CD4-positive, CD25-positive, alpha-beta regulatory T cell (primary cell): ENCODE measurements around the gene PYROXD2. TPM values are rescaled to one million over a fixed set of nuclear protein-coding genes. Genes with fewer than 3 reads are reported as not detected.
A peak's percentile ranks its signal among the peaks of the same experiment; 100 is the strongest.

Experiments used
- ATAC-seq, 2 donors: fragments of 150-1000 bp; cut with Tn5 transposase; one replicate each; pipeline ENCODE4 v1.10.0; 2021; ENCODE audit warnings: low read depth in 2 of 2, moderate number of reproducible peaks in 2 of 2, moderate library complexity in 1 of 2
- DNase-seq, 3 donors: peaks; one replicate each; pipeline versions ENCODE4 v3.0.0 to v3.0.0-alpha.2; 2012 to 2022; ENCODE audit warnings: mixed read lengths in 1 of 3
- H3K27ac ChIP-seq: one replicate; pipeline ENCODE4 v1.7.0; 2013; ENCODE audit warnings: mild to moderate bottlenecking, low read length; ENCODE audit not compliant: insufficient read depth, poor library complexity, severe bottlenecking
- H3K27me3 ChIP-seq: one replicate; pipeline ENCODE4 v1.7.0; 2013; ENCODE audit warnings: low read length; ENCODE audit not compliant: control insufficient read depth, insufficient read depth
- H3K36me3 ChIP-seq: one replicate; pipeline ENCODE4 v1.7.0; 2013; ENCODE audit warnings: mild to moderate bottlenecking, low read length, moderate library complexity; ENCODE audit not compliant: control insufficient read depth, insufficient read depth
- H3K4me1 ChIP-seq: 2 replicates; pipeline ENCODE4 v1.7.0; 2013; ENCODE audit warnings: mild to moderate bottlenecking, low read length; ENCODE audit not compliant: insufficient read depth, control insufficient read depth, poor library complexity, severe bottlenecking
- H3K4me3 ChIP-seq: one replicate; pipeline ENCODE4 v1.7.0; 2013; ENCODE audit warnings: low read depth, mild to moderate bottlenecking, low read length, moderate library complexity
- H3K9me3 ChIP-seq, 2 experiments: 1 replicate in 1 of 2; 2 replicates in 1 of 2; pipeline ENCODE4 v1.7.0; 2013; ENCODE audit warnings: low read length in 2 of 2, mild to moderate bottlenecking in 1 of 2, moderate library complexity in 1 of 2; ENCODE audit not compliant: control insufficient read depth in 2 of 2
- H3K27ac Mint-ChIP-seq, 3 donors: one replicate each; pipeline ENCODE4 v1.8.0; 2020 to 2022; ENCODE audit warnings: mild to moderate bottlenecking in 3 of 3, mixed read lengths in 3 of 3, moderate library complexity in 2 of 3
- H3K27me3 Mint-ChIP-seq: one replicate; pipeline ENCODE4 v1.8.0; 2022; ENCODE audit warnings: mild to moderate bottlenecking, mixed read lengths
- H3K36me3 Mint-ChIP-seq: one replicate; pipeline ENCODE4 v1.8.0; 2020; ENCODE audit warnings: mixed read lengths
- H3K4me1 Mint-ChIP-seq, 4 donors: one replicate each; pipeline ENCODE4 v1.8.0; 2020 to 2022; ENCODE audit warnings: mixed read lengths in 4 of 4, mild to moderate bottlenecking in 1 of 4
- H3K4me3 Mint-ChIP-seq, 4 donors: one replicate each; pipeline ENCODE4 v1.8.0; 2020 to 2022; ENCODE audit warnings: mild to moderate bottlenecking in 4 of 4, mixed read lengths in 4 of 4, moderate library complexity in 3 of 4
- H3K9me3 Mint-ChIP-seq, 7 donors: one replicate each; pipeline ENCODE4 v1.8.0; 2020 to 2022; ENCODE audit warnings: mixed read lengths in 7 of 7, mild to moderate bottlenecking in 3 of 7, moderate library complexity in 2 of 7
- polyA plus RNA-seq, 4 donors: library from polyadenylated mRNA; unstranded; fragments of 300-500 nt; fragmentation: Illumina TruSeq; gene quantifications; one replicate each; pipeline ENCODE4 v1.2.3, GENCODE V29; 2021
- total RNA-seq: library from RNA; stranded (reverse); gene quantifications from one replicate; pipeline ENCODE4 v1.2.3, GENCODE V29; 2022

PYROXD2 gene
- total and polyA plus RNA-seq, 5 donors from 2014 or later = 0.34 to 17.8 (median 1.7) TPM

- H3K4me3 Mint-ChIP-seq = no peak overlapping the region
These were observed 41.9 kb upstream of the PYROXD2 start for GRCh38 chr10:98456686-98457482.

GRCh38 chr10:98456043-98456570 lies 41.1 kb upstream of the PYROXD2 start:
- Mint-ChIP-seq H3K4me1 (no peaks in the 10 kb centered on the region), H3K27ac (no peak overlapping the region), H3K4me3 (no peak overlapping the region), H3K36me3 (no peaks in the 10 kb centered on the region), H3K9me3 (no peaks in the 10 kb centered on the region), H3K27me3 (peaks cover 29% of the 10 kb centered on the region)
- H3K9me3 ChIP-seq = no peaks in the 10 kb centered on the region
- peaks cover 10% of the 10 kb centered on the region for H3K27me3 ChIP-seq
- ATAC-seq (no peak), DNase-seq (no peak)
- H3K27ac ChIP-seq = no peak overlapping the region
- no peaks in the 10 kb centered on the region for H3K4me1 ChIP-seq
- no peaks in the 10 kb centered on the region for H3K36me3 ChIP-seq
- no peak overlapping the region for H3K4me3 ChIP-seq

More at GRCh38 chr10:98456686-98457482, 41.9 kb upstream of the PYROXD2 start:
- DNase-seq (no peak), ATAC-seq (no peak)
- Histone ChIP-seq H3K4me1 (no peaks in the 10 kb centered on the region), H3K4me3 (no peak overlapping the region), H3K27me3 (peaks cover 10% of the 10 kb centered on the region), H3K27ac (no peak overlapping the region), H3K36me3 (no peaks in the 10 kb centered on the region), H3K9me3 (no peaks in the 10 kb centered on the region)
- H3K27ac Mint-ChIP-seq = no peak overlapping the region
- no peaks in the 10 kb centered on the region for H3K36me3 Mint-ChIP-seq
- H3K9me3 Mint-ChIP-seq = no peaks in the 10 kb centered on the region
- peaks cover 25% of the 10 kb centered on the region for H3K27me3 Mint-ChIP-seq
- H3K4me1 Mint-ChIP-seq = no peaks in the 10 kb centered on the region

GRCh38 chr10:98453729-98454128 lies 38.7 kb upstream of the PYROXD2 start:
- Histone ChIP-seq H3K36me3 (no peaks in the 10 kb centered on the region), H3K27ac (no peak overlapping the region), H3K4me1 (no peaks in the 10 kb centered on the region), H3K27me3 (peaks cover 18% of the 10 kb centered on the region), H3K4me3 (no peak overlapping the region), H3K9me3 (peaks cover 0 to 2% of the 10 kb centered on the region in 2 experiments)
- Mint-ChIP-seq H3K9me3 (no peaks in the 10 kb centered on the region), H3K4me1 (no peaks in the 10 kb centered on the region), H3K4me3 (no peak overlapping the region), H3K27me3 (peaks cover 41% of the 10 kb centered on the region), H3K27ac (no peak overlapping the region), H3K36me3 (no peaks in the 10 kb centered on the region)
- DNase-seq (no peak), ATAC-seq (no peak)

- DNase-seq (no peak), ATAC-seq (no peak)
- no peaks in the 10 kb centered on the region for H3K9me3 Mint-ChIP-seq
- Histone ChIP-seq H3K4me1 (peaks cover 7% of the 10 kb centered on the region), H3K36me3 (no peaks in the 10 kb centered on the region), H3K9me3 (peaks cover 0 to 2% of the 10 kb centered on the region in 2 experiments), H3K27ac (no peak overlapping the region), H3K27me3 (peaks cover 18% of the 10 kb centered on the region), H3K4me3 (no peak overlapping the region)
- peaks cover 2 to 16% (median 6%) of the 10 kb centered on the region in 4 donors for H3K4me1 Mint-ChIP-seq
- peaks cover 32% of the 10 kb centered on the region for H3K27me3 Mint-ChIP-seq
- H3K4me3 Mint-ChIP-seq = no peak overlapping the region
- no peak overlapping the region for H3K27ac Mint-ChIP-seq
- no peaks in the 10 kb centered on the region for H3K36me3 Mint-ChIP-seq
These were observed 35.6 kb upstream of the PYROXD2 start for GRCh38 chr10:98450618-98451017.

- ATAC-seq (no peak), DNase-seq (no peak)
- Histone ChIP-seq H3K27ac (no peak overlapping the region), H3K27me3 (peaks cover 18% of the 10 kb centered on the region), H3K9me3 (peaks cover 0 to 2% of the 10 kb centered on the region in 2 experiments), H3K4me3 (no peak overlapping the region), H3K36me3 (peaks cover 6% of the 10 kb centered on the region), H3K4me1 (peaks cover 19% of the 10 kb centered on the region)
- no peak overlapping the region for H3K27ac Mint-ChIP-seq
- H3K4me1 Mint-ChIP-seq = peaks cover 5 to 29% (median 16%) of the 10 kb centered on the region in 4 donors
- H3K27me3 Mint-ChIP-seq = peaks cover 32% of the 10 kb centered on the region
- peaks cover 6% of the 10 kb centered on the region for H3K36me3 Mint-ChIP-seq
- no peaks in the 10 kb centered on the region for H3K9me3 Mint-ChIP-seq
- H3K4me3 Mint-ChIP-seq = peak overlapping the region in 1 of 4 donors; percentile 85
These were observed 34.3 kb upstream of the PYROXD2 start for GRCh38 chr10:98449287-98449686.

GRCh38 chr10:98446661-98447221 lies 31.8 kb upstream of the PYROXD2 start, which contains the start of gene HPS1:
HPS1 (minus strand) TSS chr10:98446935; CDS start chr10:98443240, 3,695 bp downstream.
- H3K9me3 Mint-ChIP-seq = no peaks in the 10 kb centered on the region
- H3K27ac Mint-ChIP-seq = peak within 1 kb of the TSS; percentile 96 to 97 (median 96)
- H3K9me3 ChIP-seq = peaks cover 0 to 2% of the 10 kb centered on the region in 2 experiments
- peaks cover 8% of the 10 kb centered on the region for H3K27me3 ChIP-seq
- H3K27ac ChIP-seq = peak within 1 kb of the TSS; percentile 86
- H3K4me3 ChIP-seq = peak within 1 kb of the TSS; percentile 86
- peak within 1 kb of the TSS; percentile 94 to 98 (median 96) for H3K4me3 Mint-ChIP-seq
- peak; percentile 91 to 92 for ATAC-seq
- H3K4me1 ChIP-seq = peaks cover 32% of the 10 kb centered on the region
- peak; percentile 62 to 87 (median 79) for DNase-seq
- H3K27me3 Mint-ChIP-seq = peaks cover 19% of the 10 kb centered on the region
- peaks cover 23% of the 10 kb centered on the region for H3K36me3 ChIP-seq
- H3K4me1 Mint-ChIP-seq = peaks cover 10 to 53% (median 27%) of the 10 kb centered on the region in 4 donors
- peaks cover 17% of the 10 kb centered on the region for H3K36me3 Mint-ChIP-seq

- peak overlapping the region; percentile 96 to 97 (median 96) for H3K27ac Mint-ChIP-seq
These were observed 31.2 kb upstream of the PYROXD2 start for GRCh38 chr10:98446151-98446660.

More at GRCh38 chr10:98446151-98446660, 31.2 kb upstream of the PYROXD2 start:
- peaks cover 0 to 2% of the 10 kb centered on the region in 2 experiments for H3K9me3 ChIP-seq
- H3K27me3 Mint-ChIP-seq = peaks cover 16% of the 10 kb centered on the region
- H3K4me3 ChIP-seq = peak overlapping the region; percentile 86
- peaks cover 32% of the 10 kb centered on the region for H3K4me1 ChIP-seq
- H3K27ac ChIP-seq = peak overlapping the region; percentile 86
- peak overlapping the region; percentile 94 to 98 (median 96) for H3K4me3 Mint-ChIP-seq
- peaks cover 11 to 58% (median 33%) of the 10 kb centered on the region in 4 donors for H3K4me1 Mint-ChIP-seq
- H3K27me3 ChIP-seq = peaks cover 8% of the 10 kb centered on the region
- DNase-seq (peak in 1 of 3 donors; percentile 54), ATAC-seq (peak; percentile 9 to 36)
- peaks cover 22% of the 10 kb centered on the region for H3K36me3 Mint-ChIP-seq
- H3K36me3 ChIP-seq = peaks cover 25% of the 10 kb centered on the region
- no peaks in the 10 kb centered on the region for H3K9me3 Mint-ChIP-seq
